Measurements from ENCODE around the gene NELFCD. TPM values are rescaled to one million over a fixed set of nuclear protein-coding genes. Genes with fewer than 3 reads are reported as not detected.
A peak's percentile ranks its signal among the peaks of the same experiment; 100 is the strongest.

Gene NELFCD
- polyA plus RNA-seq, 3 donors = 49.0 to 74.8 (median 50.1) TPM

- peak overlapping the region in 1 of 7 donors; percentile 16 for H3K27ac Mint-ChIP-seq
- peaks cover 40% of the 10 kb centered on the region for H3K79me2 ChIP-seq (ENCODE audit: insufficient read depth, low read length)
- no peak overlapping the region for H3K4me3 Mint-ChIP-seq
- H3K27me3 Mint-ChIP-seq (ENCODE audit: low read depth in 3 of 3) = no peaks in the 10 kb centered on the region
- peaks cover 4 to 11% of the 10 kb centered on the region in 2 donors for H3K4me1 ChIP-seq (ENCODE audit: control insufficient read depth in 1 of 2, insufficient read depth in 2 of 2, low read length in 2 of 2)
- H3K27ac ChIP-seq (ENCODE audit: low read depth in 1 of 2, low read length in 2 of 2) = peak overlapping the region in 1 of 2 donors; percentile 4
- H2AFZ ChIP-seq (ENCODE audit: insufficient read depth, low read depth, low read length, poor library complexity, severe bottlenecking) = no peak overlapping the region
- no peak overlapping the region for H3K9ac ChIP-seq (ENCODE audit: insufficient read depth, low read length, poor library complexity, severe bottlenecking)
- H3K4me1 Mint-ChIP-seq = peaks cover 15% of the 10 kb centered on the region
- DNase-seq = no peak
- H3K36me3 Mint-ChIP-seq = peaks cover 64 to 65% of the 10 kb centered on the region in 2 donors
- peaks cover 94% of the 10 kb centered on the region for H4K20me1 ChIP-seq (ENCODE audit: insufficient read depth, low read length)
- TF ChIP-seq CTCF (IDR thresholded peaks at IDR 0.05) = no peak
- no peak overlapping the region for H3K4me3 ChIP-seq (replicated peaks in 1 of 3; ENCODE audit: low read depth in 2 of 3, low read length in 3 of 3)
- intact Hi-C loops (cut with micrococcal nuclease) = loop anchor here in 1 of 2 donors (10.0 kb wide), 1 partner anchor 47 kb away; the partner anchor contains the start of gene ATP5F1E
- H3K36me3 ChIP-seq (replicated peaks in 1 of 2; ENCODE audit: control insufficient read depth in 1 of 2, insufficient read depth in 2 of 2, low read length in 2 of 2) = peaks cover 58 to 75% of the 10 kb centered on the region in 2 donors
- no peak overlapping the region for H3K4me2 ChIP-seq (replicated peaks; ENCODE audit: extremely low read depth, low read length, poor library complexity, severe bottlenecking)
- no peaks in the 10 kb centered on the region for H3K27me3 ChIP-seq (ENCODE audit: control insufficient read depth in 2 of 2, insufficient read depth in 2 of 2, low read length in 2 of 2)
- 97% methylated on average over 9 of the region's 9 CpGs for WGBS (ENCODE audit: insufficient coverage)
- H3K9me3 ChIP-seq (replicated peaks in 1 of 2; ENCODE audit: control insufficient read depth in 1 of 2, insufficient read depth in 1 of 2, low read length in 2 of 2) = no peaks in the 10 kb centered on the region
- H3K9me3 Mint-ChIP-seq = no peaks in the 10 kb centered on the region
These were observed 6.9 kb downstream of the NELFCD start for GRCh38 chr20:58987790-58988564.

GRCh38 chr20:58988565-58988882 is 7.5 kb downstream of the NELFCD start:
- Histone ChIP-seq H3K9me3 (replicated peaks in 1 of 2; ENCODE audit: control insufficient read depth in 1 of 2, insufficient read depth in 1 of 2, low read length in 2 of 2) (no peaks in the 10 kb centered on the region), H3K4me3 (replicated peaks in 1 of 3; ENCODE audit: low read depth in 2 of 3, low read length in 3 of 3) (no peak overlapping the region), H3K9ac (ENCODE audit: insufficient read depth, low read length, poor library complexity, severe bottlenecking) (no peak overlapping the region), H3K27ac (ENCODE audit: low read depth in 1 of 2, low read length in 2 of 2) (peak overlapping the region in 1 of 2 donors; percentile 4), H3K36me3 (replicated peaks in 1 of 2; ENCODE audit: control insufficient read depth in 1 of 2, insufficient read depth in 2 of 2, low read length in 2 of 2) (peaks cover 64 to 80% of the 10 kb centered on the region in 2 donors), H3K27me3 (ENCODE audit: control insufficient read depth in 2 of 2, insufficient read depth in 2 of 2, low read length in 2 of 2) (no peaks in the 10 kb centered on the region), H2AFZ (ENCODE audit: insufficient read depth, low read depth, low read length, poor library complexity, severe bottlenecking) (no peak overlapping the region), H3K4me2 (replicated peaks; ENCODE audit: extremely low read depth, low read length, poor library complexity, severe bottlenecking) (no peak overlapping the region), H4K20me1 (ENCODE audit: insufficient read depth, low read length) (peaks cover 98% of the 10 kb centered on the region), H3K4me1 (ENCODE audit: control insufficient read depth in 1 of 2, insufficient read depth in 2 of 2, low read length in 2 of 2) (peaks cover 4 to 7% of the 10 kb centered on the region in 2 donors), H3K79me2 (ENCODE audit: insufficient read depth, low read length) (peaks cover 34% of the 10 kb centered on the region)
- peaks cover 15% of the 10 kb centered on the region for H3K4me1 Mint-ChIP-seq
- H3K27me3 Mint-ChIP-seq (ENCODE audit: low read depth in 3 of 3) = no peaks in the 10 kb centered on the region
- peaks cover 67 to 70% of the 10 kb centered on the region in 2 donors for H3K36me3 Mint-ChIP-seq
- 100% methylated on average over 5 of the region's 6 CpGs for WGBS (ENCODE audit: insufficient coverage)
- intact Hi-C loops (cut with micrococcal nuclease) = loop anchor here in 1 of 2 donors (10.0 kb wide), 1 partner anchor 46 kb away; the partner anchor contains the start of gene ATP5F1E
- no peak for DNase-seq
- TF ChIP-seq CTCF (IDR thresholded peaks at IDR 0.05) = no peak
- H3K4me3 Mint-ChIP-seq = no peak overlapping the region
- H3K27ac Mint-ChIP-seq = no peak overlapping the region
- no peaks in the 10 kb centered on the region for H3K9me3 Mint-ChIP-seq
